ENCODE results near the gene EXOC2. TPM values are rescaled to one million over a fixed set of nuclear protein-coding genes. Genes with fewer than 3 reads are reported as not detected.
"Not testable (repeated sequence)": the region's sequence is repeated elsewhere in the genome, so short reads cannot be mapped to it uniquely, and the experiment has no call there.

Gene EXOC2
- total RNA-seq, 1 donor from 2014 or later: 48.4 TPM

- no peak for DNase-seq (ENCODE audit: low read depth)
Observed at GRCh38 chr6:709471-710056, 16.6 kb upstream of the EXOC2 start.

- DNase-seq (ENCODE audit: low read depth): no peak
Observed at GRCh38 chr6:708237-708598, 15.3 kb upstream of the EXOC2 start.

- DNase-seq (ENCODE audit: low read depth): no peak
Observed at GRCh38 chr6:707576-708236, 14.8 kb upstream of the EXOC2 start.

GRCh38 chr6:706819-707381, 14.0 kb upstream of the EXOC2 start:
- no peak for DNase-seq (ENCODE audit: low read depth)

GRCh38 chr6:706146-706545, 13.2 kb upstream of the EXOC2 start:
- no peak for DNase-seq (ENCODE audit: low read depth)

- no peak for DNase-seq (ENCODE audit: low read depth)
Observed at GRCh38 chr6:705047-705446, 12.1 kb upstream of the EXOC2 start.

- DNase-seq (ENCODE audit: low read depth): no peak
Observed at GRCh38 chr6:704046-704445, 11.1 kb upstream of the EXOC2 start.

- no peak for DNase-seq (ENCODE audit: low read depth)
Observed at GRCh38 chr6:703552-703951, 10.6 kb upstream of the EXOC2 start.

- DNase-seq (ENCODE audit: low read depth): no peak
Observed at GRCh38 chr6:701700-702479, 9.0 kb upstream of the EXOC2 start.

- no peak for DNase-seq (ENCODE audit: low read depth)
Observed at GRCh38 chr6:701215-701614, 8.3 kb upstream of the EXOC2 start.

- DNase-seq (ENCODE audit: low read depth): no peak
Observed at GRCh38 chr6:700490-700889, 7.6 kb upstream of the EXOC2 start.

GRCh38 chr6:699319-699718, 6.4 kb upstream of the EXOC2 start:
- no peak for DNase-seq (ENCODE audit: low read depth)

GRCh38 chr6:694431-695126, 1.6 kb upstream of the EXOC2 start:
- DNase-seq (ENCODE audit: low read depth): not testable (repeated sequence)

GRCh38 chr6:693723-694009, 727 bp upstream of the EXOC2 start:
- no peak for DNase-seq (ENCODE audit: low read depth)

- peak; percentile 8 for DNase-seq (ENCODE audit: low read depth)
Observed at GRCh38 chr6:692356-692851, 535 bp downstream of the EXOC2 start.

GRCh38 chr6:689223-689622, 3.7 kb downstream of the EXOC2 start:
- no peak for DNase-seq (ENCODE audit: low read depth)

GRCh38 chr6:686497-686896, 6.4 kb downstream of the EXOC2 start:
- no peak for DNase-seq (ENCODE audit: low read depth)

- peak; percentile 27 for DNase-seq (ENCODE audit: low read depth)
Observed at GRCh38 chr6:684831-685636, 7.9 kb downstream of the EXOC2 start.

- DNase-seq (ENCODE audit: low read depth): peak; percentile 11
Observed at GRCh38 chr6:683742-684440, 9.0 kb downstream of the EXOC2 start.

GRCh38 chr6:680666-681340, 12.1 kb downstream of the EXOC2 start:
- no peak for DNase-seq (ENCODE audit: low read depth)
